HepG2 (cell line): ENCODE measurements around the gene PRR9. TPM values are rescaled to one million over a fixed set of nuclear protein-coding genes. Genes with fewer than 3 reads are reported as not detected.

Experiments used
- GATAD1 ChIP-seq: IDR thresholded peaks from 2 replicates; pipeline ENCODE4 v1.6.1; 2016; ENCODE audit warnings: missing genetic modification reagents, missing compliant biosample characterization
- JUNB ChIP-seq: sonication (generic); formaldehyde crosslinking; IDR thresholded peaks from 2 replicates; pipeline ENCODE4 v1.8.0; 2022; ENCODE audit warnings: missing genetic modification reagents, mild to moderate bottlenecking, borderline replicate concordance
- MIXL1 ChIP-seq: IDR thresholded peaks from 2 replicates; pipeline ENCODE4 v1.6.1; 2016
- SMARCC2 ChIP-seq: fragments of 450-650 bp; IDR thresholded peaks from 2 replicates; pipeline ENCODE4 v1.6.1; 2017; ENCODE audit warnings: antibody characterized with exemption, mild to moderate bottlenecking
- ZNF260 ChIP-seq: sonication (generic); formaldehyde crosslinking; IDR thresholded peaks from 2 replicates; pipeline ENCODE4 v1.4.0; 2020; ENCODE audit warnings: missing genetic modification reagents, low read depth, mild to moderate bottlenecking, borderline replicate concordance
- ZNF713 ChIP-seq: sonication (generic); formaldehyde crosslinking; IDR thresholded peaks from 2 replicates; pipeline ENCODE4 v1.4.0; 2020; ENCODE audit warnings: mild to moderate bottlenecking, missing genetic modification reagents
- polyA plus RNA-seq, 8 experiments: library from polyadenylated mRNA; depleted of rRNA in 3 of 8; stranded (reverse) in 7 of 8; unstranded in 1 of 8; fragments of >200 nt; fragmentation: Illumina TruSeq in 4 of 8; extraction: Trizol in 4 of 8; gene quantifications; 2 replicates each; pipeline versions ENCODE4 v1.2.1 to v1.2.3, GENCODE V29; 2011 to 2016; ENCODE audit warnings: low read depth in 4 of 8, missing spikeins in 1 of 8, mixed read lengths in 1 of 8; ENCODE audit not compliant: insufficient read depth in 1 of 8
- total RNA-seq, 5 experiments: library from RNA; depleted of rRNA; stranded (reverse); fragments of >200 nt; fragmentation: Illumina TruSeq; extraction: Trizol; gene quantifications; 2 replicates each; pipeline ENCODE4 v1.2.3, GENCODE V29; 2016; ENCODE audit warnings: low read depth in 1 of 5
- TF ChIP-seq, protein P1 (sequence below), 2 experiments: IDR thresholded peaks; 2 replicates each; pipeline ENCODE4 v1.6.1; 2011 to 2012; ENCODE audit warnings: low read length in 2 of 2, borderline replicate concordance in 1 of 2, low read depth in 1 of 2, mild to moderate bottlenecking in 1 of 2, moderate library complexity in 1 of 2
- TF ChIP-seq, protein P2 (sequence below), 2 experiments: sonication (generic) in 1 of 2; formaldehyde crosslinking in 1 of 2; IDR thresholded peaks; 2 replicates each; pipeline versions ENCODE4 v1.4.0 to v1.6.1; 2018 to 2020; ENCODE audit warnings: missing genetic modification reagents in 2 of 2, borderline replicate concordance in 1 of 2, low read depth in 1 of 2, mild to moderate bottlenecking in 1 of 2, missing biosample characterization in 1 of 2
- TF ChIP-seq, protein P3 (sequence below): sonication (generic); formaldehyde crosslinking; IDR thresholded peaks from 2 replicates; pipeline ENCODE4 v1.8.0; 2022; ENCODE audit warnings: low read depth, missing genetic modification reagents

Gene PRR9
- total and polyA plus RNA-seq, 2 of the 13 experiments (the other 11 are each of a cell fraction or from before 2014, with no cell fraction given), result not detected

DNA sequence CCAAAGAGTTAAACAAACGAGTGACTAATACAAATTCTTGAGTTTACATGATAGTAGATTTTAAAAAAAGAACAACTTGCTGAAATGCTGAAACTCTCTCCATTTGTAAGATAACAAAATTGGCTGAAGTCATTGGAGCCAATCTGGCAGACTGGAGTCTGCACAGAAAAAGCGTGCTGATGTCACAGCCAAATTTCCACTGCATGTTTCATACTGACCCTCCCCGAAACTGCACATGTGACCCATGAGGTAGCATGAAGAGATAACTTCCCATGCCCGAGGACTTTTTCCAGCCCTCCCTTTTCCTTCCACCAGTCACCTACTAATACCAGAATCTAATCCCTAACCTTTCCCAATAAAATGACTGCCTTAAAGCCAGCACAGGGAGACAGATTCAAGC lies 15.4 kb upstream of the PRR9 start (continued):
- TF ChIP-seq, protein P1, sequence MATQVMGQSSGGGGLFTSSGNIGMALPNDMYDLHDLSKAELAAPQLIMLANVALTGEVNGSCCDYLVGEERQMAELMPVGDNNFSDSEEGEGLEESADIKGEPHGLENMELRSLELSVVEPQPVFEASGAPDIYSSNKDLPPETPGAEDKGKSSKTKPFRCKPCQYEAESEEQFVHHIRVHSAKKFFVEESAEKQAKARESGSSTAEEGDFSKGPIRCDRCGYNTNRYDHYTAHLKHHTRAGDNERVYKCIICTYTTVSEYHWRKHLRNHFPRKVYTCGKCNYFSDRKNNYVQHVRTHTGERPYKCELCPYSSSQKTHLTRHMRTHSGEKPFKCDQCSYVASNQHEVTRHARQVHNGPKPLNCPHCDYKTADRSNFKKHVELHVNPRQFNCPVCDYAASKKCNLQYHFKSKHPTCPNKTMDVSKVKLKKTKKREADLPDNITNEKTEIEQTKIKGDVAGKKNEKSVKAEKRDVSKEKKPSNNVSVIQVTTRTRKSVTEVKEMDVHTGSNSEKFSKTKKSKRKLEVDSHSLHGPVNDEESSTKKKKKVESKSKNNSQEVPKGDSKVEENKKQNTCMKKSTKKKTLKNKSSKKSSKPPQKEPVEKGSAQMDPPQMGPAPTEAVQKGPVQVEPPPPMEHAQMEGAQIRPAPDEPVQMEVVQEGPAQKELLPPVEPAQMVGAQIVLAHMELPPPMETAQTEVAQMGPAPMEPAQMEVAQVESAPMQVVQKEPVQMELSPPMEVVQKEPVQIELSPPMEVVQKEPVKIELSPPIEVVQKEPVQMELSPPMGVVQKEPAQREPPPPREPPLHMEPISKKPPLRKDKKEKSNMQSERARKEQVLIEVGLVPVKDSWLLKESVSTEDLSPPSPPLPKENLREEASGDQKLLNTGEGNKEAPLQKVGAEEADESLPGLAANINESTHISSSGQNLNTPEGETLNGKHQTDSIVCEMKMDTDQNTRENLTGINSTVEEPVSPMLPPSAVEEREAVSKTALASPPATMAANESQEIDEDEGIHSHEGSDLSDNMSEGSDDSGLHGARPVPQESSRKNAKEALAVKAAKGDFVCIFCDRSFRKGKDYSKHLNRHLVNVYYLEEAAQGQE (IDR thresholded peaks at IDR 0.05; ENCODE audit: borderline replicate concordance in 1 of 2, low read depth in 1 of 2, low read length in 2 of 2), result no peak
- no peak for TF ChIP-seq ZNF260 (CRISPR knock-in tag)
- TF ChIP-seq, protein P2, sequence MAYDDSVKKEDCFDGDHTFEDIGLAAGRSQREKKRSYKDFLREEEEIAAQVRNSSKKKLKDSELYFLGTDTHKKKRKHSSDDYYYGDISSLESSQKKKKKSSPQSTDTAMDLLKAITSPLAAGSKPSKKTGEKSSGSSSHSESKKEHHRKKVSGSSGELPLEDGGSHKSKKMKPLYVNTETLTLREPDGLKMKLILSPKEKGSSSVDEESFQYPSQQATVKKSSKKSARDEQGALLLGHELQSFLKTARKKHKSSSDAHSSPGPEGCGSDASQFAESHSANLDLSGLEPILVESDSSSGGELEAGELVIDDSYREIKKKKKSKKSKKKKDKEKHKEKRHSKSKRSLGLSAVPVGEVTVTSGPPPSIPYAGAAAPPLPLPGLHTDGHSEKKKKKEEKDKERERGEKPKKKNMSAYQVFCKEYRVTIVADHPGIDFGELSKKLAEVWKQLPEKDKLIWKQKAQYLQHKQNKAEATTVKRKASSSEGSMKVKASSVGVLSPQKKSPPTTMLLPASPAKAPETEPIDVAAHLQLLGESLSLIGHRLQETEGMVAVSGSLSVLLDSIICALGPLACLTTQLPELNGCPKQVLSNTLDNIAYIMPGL (CRISPR knock-in tag; IDR thresholded peaks at IDR 0.05; ENCODE audit: borderline replicate concordance in 1 of 2, low read depth in 1 of 2), result no peak
- TF ChIP-seq ZNF713 (CRISPR knock-in tag), result no peak
- no peak for TF ChIP-seq JUNB (CRISPR knock-in tag)
- TF ChIP-seq, protein P3, sequence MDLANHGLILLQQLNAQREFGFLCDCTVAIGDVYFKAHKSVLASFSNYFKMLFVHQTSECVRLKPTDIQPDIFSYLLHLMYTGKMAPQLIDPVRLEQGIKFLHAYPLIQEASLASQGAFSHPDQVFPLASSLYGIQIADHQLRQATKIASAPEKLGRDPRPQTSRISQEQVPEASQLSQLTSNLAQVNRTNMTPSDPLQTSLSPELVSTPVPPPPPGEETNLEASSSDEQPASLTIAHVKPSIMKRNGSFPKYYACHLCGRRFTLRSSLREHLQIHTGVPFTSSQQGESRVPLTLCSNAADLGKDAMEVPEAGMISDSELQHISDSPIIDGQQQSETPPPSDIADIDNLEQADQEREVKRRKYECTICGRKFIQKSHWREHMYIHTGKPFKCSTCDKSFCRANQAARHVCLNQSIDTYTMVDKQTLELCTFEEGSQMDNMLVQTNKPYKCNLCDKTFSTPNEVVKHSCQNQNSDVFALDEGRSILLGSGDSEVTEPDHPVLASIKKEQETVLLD (CRISPR knock-in tag), result no peak
- TF ChIP-seq MIXL1, result no peak
- TF ChIP-seq SMARCC2, result no peak
- no peak for TF ChIP-seq GATAD1
